GM12878 (cell line): ENCODE results near the gene MYO16. TPM values are rescaled to one million over a fixed set of nuclear protein-coding genes. Genes with fewer than 3 reads are reported as not detected.

Experiments
- ATAC-seq: fragments of 200-7000 bp; cut with Tn5 transposase; 3 replicates; pipeline ENCODE4 v1.9.1; 2020; ENCODE audit warnings: mild to moderate bottlenecking, moderate library complexity
- BruUV-seq: library from RNA; stranded (reverse); fragments of 400-500 nt; replicated peaks from 2 replicates; lab custom pipeline; 2021; lab: Mats Ljungman, UMichigan
- CTCF ChIA-PET: fragments of 300-600 bp; sonication (Branson Sonifier 250); formaldehyde crosslinking; extraction: SDS; loops from one replicate; lab custom pipeline; 2021; ENCODE audit warnings: inconsistent platforms; lab: Yijun Ruan, JAX
- POLR2A ChIA-PET: fragments of 350-600 bp; formaldehyde crosslinking; extraction: SDS; loops from one replicate; lab custom pipeline; 2021; ENCODE audit warnings: inconsistent platforms; lab: Charles Lee
- RAD21 ChIA-PET: fragments of 300-600 bp; sonication (Branson Sonifier 250); formaldehyde crosslinking; loops from one replicate; lab custom pipeline; 2023; ENCODE audit warnings: antibody characterized with exemption; ENCODE audit not compliant: unreplicated experiment; lab: Charles Lee
- SMC1A ChIA-PET: fragments of 300-600 bp; sonication (Branson Sonifier 250); formaldehyde crosslinking; loops from one replicate; lab custom pipeline; 2023; ENCODE audit not compliant: unreplicated experiment, uncharacterized antibody; lab: Charles Lee
- DNase-seq: peaks from one replicate; pipeline ENCODE4 v3.0.0-alpha.2; 2011; ENCODE audit warnings: low read depth, low spot score
- FAIRE-seq: peaks from 3 replicates; lab custom pipeline; 2011; peaks lifted over from hg19 to GRCh38; lab: Jason Lieb, UNC
- H2AFZ ChIP-seq: 2 replicates; pipeline ENCODE4 v1.6.0; 2011; ENCODE audit warnings: low read depth, low read length, control low read depth; ENCODE audit not compliant: control insufficient read depth
- H3K27ac ChIP-seq: 2 replicates; pipeline ENCODE4 v1.5.1; 2011; ENCODE audit warnings: control low read depth; ENCODE audit not compliant: control insufficient read depth, insufficient read depth
- H3K27me3 ChIP-seq, 2 experiments: replicated peaks in 1 of 2; 2 replicates each; pipeline versions ENCODE4 v1.6.0 to v1.6.1; 2011; ENCODE audit warnings: low read length in 1 of 2; ENCODE audit not compliant: control insufficient read depth in 2 of 2, insufficient read depth in 2 of 2
- H3K36me3 ChIP-seq, 2 experiments: 2 replicates each; pipeline ENCODE4 v1.5.1; 2011; ENCODE audit warnings: low read length in 1 of 2; ENCODE audit not compliant: control insufficient read depth in 2 of 2, insufficient read depth in 2 of 2
- H3K4me1 ChIP-seq: 2 replicates; pipeline ENCODE4 v1.6.1; 2011; ENCODE audit warnings: mild to moderate bottlenecking, low read length, moderate library complexity, mixed read lengths; ENCODE audit not compliant: control insufficient read depth, insufficient read depth
- H3K4me2 ChIP-seq: 2 replicates; pipeline ENCODE4 v1.6.0; 2011; ENCODE audit warnings: control low read depth; ENCODE audit not compliant: control insufficient read depth, insufficient read depth
- H3K4me3 ChIP-seq: fragments of 200-600 bp; sonication (generic); 2 replicates; pipeline ENCODE4 v1.5.1; 2016
- H3K79me2 ChIP-seq: 2 replicates; pipeline ENCODE4 v1.6.0; 2011; ENCODE audit warnings: low read length; ENCODE audit not compliant: control insufficient read depth, insufficient read depth
- H3K9ac ChIP-seq: 2 replicates; pipeline ENCODE4 v1.8.0; 2011; ENCODE audit warnings: low read length, control low read depth, mixed read lengths; ENCODE audit not compliant: control insufficient read depth, insufficient read depth
- H3K9me3 ChIP-seq: replicated peaks from 3 replicates; pipeline ENCODE4 v1.5.1; 2011; ENCODE audit warnings: mild to moderate bottlenecking, low read length; ENCODE audit not compliant: control insufficient read depth, insufficient read depth
- H4K20me1 ChIP-seq: 2 replicates; pipeline ENCODE4 v1.6.0; 2011; ENCODE audit not compliant: control insufficient read depth, insufficient read depth
- ATF2 ChIP-seq: IDR thresholded peaks from 2 replicates; pipeline ENCODE4 v1.6.1; 2012; ENCODE audit warnings: low read length, inconsistent platforms
- BHLHE40 ChIP-seq, 2 experiments: fragments of 450-650 bp in 1 of 2; IDR thresholded peaks; 2 replicates each; pipeline ENCODE4 v1.6.1; 2011 to 2017; ENCODE audit warnings: low read depth in 2 of 2, borderline replicate concordance in 1 of 2, improper control_type of control experiment in 1 of 2, low read length in 1 of 2, mild to moderate bottlenecking in 1 of 2
- CUX1 ChIP-seq: IDR thresholded peaks from 2 replicates; pipeline ENCODE4 v1.6.1; 2012; ENCODE audit warnings: improper control_type of control experiment, low read depth, low read length; ENCODE audit not compliant: insufficient replicate concordance
- IKZF1 ChIP-seq: fragments of 450-650 bp; conservative IDR thresholded peaks from 2 replicates; pipeline ENCODE4 v1.6.1; 2017; ENCODE audit warnings: antibody characterized with exemption, mild to moderate bottlenecking
- MTA3 ChIP-seq: IDR thresholded peaks from 2 replicates; pipeline ENCODE4 v1.6.1; 2012; ENCODE audit warnings: low read length, inconsistent platforms, borderline replicate concordance
- MXI1 ChIP-seq: fragments of 150-350 bp; IDR thresholded peaks from 2 replicates; pipeline ENCODE4 v1.6.1; 2011; ENCODE audit warnings: low read depth, mild to moderate bottlenecking, inconsistent platforms, low read length, improper control_type of control experiment
- NR2C1 ChIP-seq: fragments of 450-650 bp; IDR thresholded peaks from 2 replicates; pipeline ENCODE4 v1.6.1; 2017; ENCODE audit warnings: antibody characterized with exemption, mild to moderate bottlenecking, moderate library complexity
- RBBP5 ChIP-seq: fragments of 200-600 bp; sonication (generic); conservative IDR thresholded peaks from 2 replicates; pipeline ENCODE4 v1.6.1; 2016
- RCOR1 ChIP-seq: conservative IDR thresholded peaks from 2 replicates; pipeline ENCODE4 v1.6.1; 2012; ENCODE audit warnings: low read depth, low read length, improper control_type of control experiment
- SMARCA5 ChIP-seq: fragments of 450-650 bp; IDR thresholded peaks from 2 replicates; pipeline ENCODE4 v1.6.1; 2017; ENCODE audit warnings: mild to moderate bottlenecking
- SREBF1 ChIP-seq: IDR thresholded peaks from 2 replicates; pipeline ENCODE4 v1.6.1; 2012; ENCODE audit warnings: mild to moderate bottlenecking, low read length
- TCF12 ChIP-seq: IDR thresholded peaks from 2 replicates; pipeline ENCODE4 v1.6.1; 2011; ENCODE audit warnings: low read depth, mild to moderate bottlenecking, low read length
- ZBED1 ChIP-seq: IDR thresholded peaks from 2 replicates; pipeline ENCODE4 v1.6.1; 2016; ENCODE audit warnings: borderline replicate concordance
- ZNF592 ChIP-seq: fragments of 450-650 bp; IDR thresholded peaks from 2 replicates; pipeline ENCODE4 v1.6.1; 2017; ENCODE audit warnings: mild to moderate bottlenecking, moderate library complexity
- WGBS: methylation state at CpG from one replicate; pipeline ENCODE4 v1.1.6; 2016; ENCODE audit warnings: low lambda C conversion rate; ENCODE audit not compliant: insufficient replicate concordance, insufficient coverage; ENCODE audit errors: missing lambda C conversion rate; 5-methylcytosine and 5-hydroxymethylcytosine counted together
- in situ Hi-C: fragments of 300-500 bp; cut with MboI; formaldehyde crosslinking; loops from 9 replicates; pipeline ENCODE4 v1.14.3; 2018; ENCODE audit warnings: mixed read lengths
- intact Hi-C: fragments of 100-400 bp; cut with micrococcal nuclease; formaldehyde crosslinking; loops from one replicate; pipeline ENCODE4 v1.14.2; 2022; ENCODE audit not compliant: unreplicated experiment
- polyA plus RNA-seq, 11 experiments: library from polyadenylated mRNA; depleted of rRNA in 4 of 11; unstranded in 6 of 11; stranded (reverse) in 5 of 11; fragments of >200 nt; fragmentation: Nextera tagmentation in 4 of 11; fragmentation: Illumina TruSeq in 1 of 11; extraction: Ambion mirVana in 4 of 11; extraction: Trizol in 1 of 11; gene quantifications; 1 replicate in 1 of 11; 2 replicates in 10 of 11; pipeline versions ENCODE4 v1.2.1 to v1.2.3, GENCODE V29; 2011 to 2016; ENCODE audit warnings: inconsistent platforms in 2 of 11, missing spikeins in 2 of 11, low read depth in 1 of 11
- total RNA-seq, 4 experiments: library from RNA; depleted of rRNA in 3 of 4; stranded (reverse); fragments of >200 nt in 3 of 4; fragmentation: Illumina TruSeq in 1 of 4; extraction: Trizol in 1 of 4; gene quantifications; 2 replicates each; pipeline versions ENCODE4 v1.2.1 to v1.2.3, GENCODE V29; 2013 to 2021

The MYO16 gene
- total and polyA plus RNA-seq, 10 of the 15 experiments (the other 5 are each of a cell fraction or from before 2014, with no cell fraction given), result under 0.01 to 1.7 (median 0.05) TPM; not detected in 4

GRCh38 chr13:108645376-108645775 is 16.0 kb downstream of the MYO16 start:
- Histone ChIP-seq H3K4me3 (no peak overlapping the region), H3K27me3 (no peaks in the 10 kb centered on the region), H3K9me3 (no peaks in the 10 kb centered on the region), H3K36me3 (no peaks in the 10 kb centered on the region), H3K9ac (no peak overlapping the region), H4K20me1 (no peaks in the 10 kb centered on the region), H3K4me2 (no peak overlapping the region), H3K27ac (no peak overlapping the region), H3K79me2 (no peaks in the 10 kb centered on the region), H3K4me1 (no peaks in the 10 kb centered on the region), H2AFZ (no peak overlapping the region)
- RAD21 ChIA-PET, result no interaction called here
- DNase-seq (no peak), FAIRE-seq (no peak), ATAC-seq (no peak)
- 13% methylated on average over 5 of the region's 5 CpGs for WGBS
- POLR2A ChIA-PET, result no interaction called here
- intact Hi-C loops, result no loop called here
- in situ Hi-C loops, result no loop called here
- CTCF ChIA-PET, result interaction anchor here (1.2 kb wide), 2 partner anchors 12 to 36 kb away, joined by 3 to 4 read pairs; no protein-coding TSS in a partner anchor
- SMC1A ChIA-PET, result interaction anchor here (1.8 to 2.1 kb wide), 2 partner anchors 12 to 22 kb away, joined by 5 read pairs; no protein-coding TSS in a partner anchor
- no TSS peak for BruUV-seq
- TF ChIP-seq SMARCA5 (no peak), ZBED1 (no peak), TCF12 (no peak), SREBF1 (no peak), RBBP5 (no peak), RCOR1 (no peak), MTA3 (no peak), ZNF592 (no peak), NR2C1 (no peak), ATF2 (no peak), CUX1 (no peak), BHLHE40 (IDR thresholded peaks at IDR 0.05; ENCODE audit: borderline replicate concordance in 1 of 2, low read depth in 2 of 2, low read length in 1 of 2) (no peak), MXI1 (no peak), IKZF1 (no peak)
